GM18867 (cell line): ENCODE measurements around the gene PPM1N.
A peak's percentile ranks its signal among the peaks of the same experiment; 100 is the strongest.
"Not testable (repeated sequence)": the region's sequence is repeated elsewhere in the genome, so short reads cannot be mapped to it uniquely, and the experiment has no call there.

ENCODE experiments used
- ATAC-seq: cut with Tn5 transposase; IDR thresholded peaks from one replicate; pipeline ENCODE4 v1.9.1; 2021; ENCODE audit warnings: mild to moderate bottlenecking, moderate library complexity; ENCODE audit not compliant: unreplicated experiment

Gene PPM1N

GRCh38 chr19:45507872-45508416 is 9.7 kb downstream of the PPM1N start:
- ATAC-seq = no peak

DNA sequence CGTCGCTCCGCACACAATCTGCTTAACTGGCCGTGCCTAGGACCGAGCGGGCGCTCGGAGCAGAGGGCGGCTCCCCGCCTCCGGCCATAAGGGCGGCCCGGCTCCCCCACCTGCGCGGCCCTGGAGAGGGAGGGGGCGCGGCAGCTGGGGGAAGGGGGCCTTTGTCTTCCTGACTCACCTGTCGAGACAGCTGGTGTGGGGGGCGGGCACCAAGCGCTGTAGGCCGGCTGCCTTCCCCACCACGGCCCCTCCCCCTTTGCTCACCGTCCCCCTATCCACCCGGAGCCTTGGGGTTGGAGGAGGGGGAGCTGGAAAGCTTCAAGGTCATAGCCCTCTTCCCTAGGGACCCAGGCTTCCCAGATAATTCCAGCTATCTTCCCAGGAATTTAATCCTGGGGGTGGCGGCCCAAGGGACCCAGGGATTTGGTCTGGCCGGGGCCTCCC is 10.2 kb downstream of the PPM1N start:
- ATAC-seq = no peak

DNA sequence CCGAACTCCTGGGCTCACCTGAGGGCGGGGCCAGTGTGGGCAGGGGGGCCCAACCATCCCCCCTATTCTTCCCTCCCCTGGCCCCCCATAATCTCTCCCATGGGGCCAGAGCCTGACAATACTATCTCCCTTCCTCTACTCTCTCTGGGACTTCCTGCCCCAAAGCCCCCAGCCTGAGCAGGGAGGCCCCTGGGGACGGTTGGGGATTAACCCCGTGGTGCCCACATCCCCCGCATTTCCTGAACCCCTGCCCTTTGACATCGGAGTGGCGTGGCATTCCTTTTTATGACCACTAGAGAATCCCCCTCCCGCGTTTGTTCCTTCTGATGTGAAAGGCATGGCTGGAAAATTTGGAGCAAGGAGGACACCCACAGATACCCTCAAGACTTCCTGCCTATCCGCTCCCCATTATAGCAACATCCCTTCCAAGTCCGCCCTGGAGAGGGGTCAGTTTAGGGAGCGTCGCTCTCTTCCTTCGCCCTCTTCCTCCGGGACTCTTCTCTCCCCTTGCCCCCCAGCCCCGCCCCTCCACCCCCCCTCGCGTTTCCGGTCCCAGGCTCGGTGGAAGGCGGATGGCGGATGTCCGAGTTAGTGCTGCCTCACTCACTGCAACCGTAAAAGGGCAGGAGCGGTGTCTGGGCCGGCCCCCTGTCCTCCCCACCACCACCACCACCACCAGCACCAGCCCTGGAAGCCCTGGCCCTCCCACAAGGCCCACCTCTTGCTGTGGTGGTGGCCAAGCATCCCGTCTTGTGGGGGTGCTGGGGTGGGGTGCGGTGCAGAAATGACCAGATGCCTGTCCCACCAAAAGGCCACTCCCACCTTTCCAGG is 10.8 kb downstream of the PPM1N start:
- ATAC-seq = no peak

- no peak for ATAC-seq
Observed at GRCh38 chr19:45509692-45510015, 11.4 kb downstream of the PPM1N start.

DNA sequence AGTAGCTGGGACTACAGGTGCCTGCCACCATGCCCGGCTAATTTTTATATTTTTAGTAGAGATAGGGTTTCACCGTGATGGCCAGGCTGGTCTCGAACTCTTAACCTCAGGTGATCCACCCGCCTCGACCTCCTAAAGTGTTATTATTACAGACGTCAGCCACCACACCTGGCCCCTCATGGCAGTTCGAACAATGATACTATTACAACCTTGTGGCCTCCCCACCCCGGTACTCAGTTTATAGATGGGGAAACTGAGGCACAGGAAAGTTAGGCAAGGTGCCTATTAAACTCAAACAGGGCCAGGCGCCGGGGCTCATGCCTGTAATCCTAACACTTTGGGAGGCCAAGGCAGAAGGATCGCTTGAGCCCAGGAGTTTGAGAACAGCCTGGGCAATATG is 12.1 kb downstream of the PPM1N start:
- ATAC-seq = not testable (repeated sequence)

GRCh38 chr19:45511074-45511473 is 12.8 kb downstream of the PPM1N start:
- no peak for ATAC-seq

- no peak for ATAC-seq
Observed at GRCh38 chr19:45512881-45513483, 14.7 kb downstream of the PPM1N start.

GRCh38 chr19:45514376-45515051 is 16.3 kb downstream of the PPM1N start:
- ATAC-seq = no peak

DNA sequence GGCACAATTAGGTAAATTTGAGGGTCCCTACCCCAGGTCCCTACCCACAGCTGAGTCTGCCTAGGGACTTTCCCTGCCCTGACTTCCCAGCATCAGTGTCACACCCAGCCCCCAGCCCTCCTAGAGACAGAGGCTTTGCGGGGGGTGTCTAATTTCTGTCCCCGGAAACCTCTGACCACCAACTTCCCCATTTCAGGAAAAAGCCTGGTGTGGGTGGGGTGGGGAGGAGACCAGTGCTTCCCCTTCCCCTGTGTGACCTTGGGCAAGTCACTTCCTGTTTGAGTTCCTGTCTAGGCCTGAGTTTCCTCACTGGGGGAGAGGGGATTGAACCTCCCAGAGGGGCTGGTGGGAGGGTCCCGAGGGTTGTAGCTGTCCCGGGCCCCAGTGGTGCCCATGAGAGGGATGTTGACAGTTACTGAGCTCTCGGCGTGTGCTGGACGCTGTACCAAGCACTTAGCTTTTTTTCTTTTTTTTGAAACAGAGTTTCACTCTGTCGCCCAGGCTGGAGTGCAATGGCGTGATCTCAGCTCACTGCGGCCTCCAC is 16.9 kb downstream of the PPM1N start:
- ATAC-seq = no peak

GRCh38 chr19:45515807-45516401 is 17.7 kb downstream of the PPM1N start:
- ATAC-seq = no peak

DNA sequence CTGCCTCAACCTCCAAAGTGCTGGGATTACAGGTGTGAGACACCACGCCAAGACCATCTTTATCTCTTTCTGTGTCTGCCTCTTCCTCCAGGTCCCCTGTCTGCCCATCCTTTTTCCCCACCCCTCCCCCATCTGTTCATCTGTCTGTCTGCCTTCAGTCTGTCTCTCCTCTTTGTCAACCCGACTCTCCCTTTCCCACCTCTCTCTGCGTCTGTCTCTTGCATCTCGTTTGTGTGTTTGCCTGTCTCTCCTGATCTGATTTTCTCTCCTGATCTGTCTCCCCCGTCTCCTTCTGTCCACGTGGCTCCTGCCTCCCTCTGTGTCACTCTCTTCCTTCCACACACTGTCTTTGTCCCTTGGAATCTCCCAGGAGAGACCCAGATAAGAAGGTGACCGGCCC is 19.0 kb downstream of the PPM1N start:
- no peak for ATAC-seq

DNA sequence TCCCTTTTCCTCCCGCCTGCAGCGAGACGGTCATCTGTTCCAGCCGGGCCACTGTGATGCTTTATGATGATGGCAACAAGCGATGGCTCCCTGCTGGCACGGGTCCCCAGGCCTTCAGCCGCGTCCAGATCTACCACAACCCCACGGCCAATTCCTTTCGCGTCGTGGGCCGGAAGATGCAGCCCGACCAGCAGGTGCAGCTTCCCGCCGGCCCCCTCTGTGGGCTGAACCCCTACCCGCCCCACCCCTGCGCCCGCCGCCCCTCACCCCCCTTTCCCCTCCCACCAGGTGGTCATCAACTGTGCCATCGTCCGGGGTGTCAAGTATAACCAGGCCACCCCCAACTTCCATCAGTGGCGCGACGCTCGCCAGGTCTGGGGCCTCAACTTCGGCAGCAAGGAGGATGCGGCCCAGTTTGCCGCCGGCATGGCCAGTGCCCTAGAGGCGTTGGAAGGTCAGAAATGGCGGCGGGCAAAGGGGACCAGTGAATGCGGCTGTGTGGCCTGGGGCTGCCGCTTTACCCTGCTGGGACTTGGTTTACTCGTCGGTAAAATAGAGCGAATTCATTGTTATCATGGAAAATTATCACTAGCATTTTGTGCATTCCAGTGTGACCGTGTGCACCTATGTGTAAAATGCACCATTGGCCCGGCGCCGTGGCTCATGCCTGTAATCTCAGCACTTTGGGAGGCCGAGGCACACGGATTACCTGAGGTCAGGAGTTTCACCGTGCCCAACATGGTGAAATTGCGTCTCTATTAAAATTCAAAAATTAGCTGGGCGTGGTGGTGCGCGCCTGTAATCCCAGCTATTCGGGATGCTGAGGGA is 19.6 kb downstream of the PPM1N start:
- ATAC-seq = no peak

DNA sequence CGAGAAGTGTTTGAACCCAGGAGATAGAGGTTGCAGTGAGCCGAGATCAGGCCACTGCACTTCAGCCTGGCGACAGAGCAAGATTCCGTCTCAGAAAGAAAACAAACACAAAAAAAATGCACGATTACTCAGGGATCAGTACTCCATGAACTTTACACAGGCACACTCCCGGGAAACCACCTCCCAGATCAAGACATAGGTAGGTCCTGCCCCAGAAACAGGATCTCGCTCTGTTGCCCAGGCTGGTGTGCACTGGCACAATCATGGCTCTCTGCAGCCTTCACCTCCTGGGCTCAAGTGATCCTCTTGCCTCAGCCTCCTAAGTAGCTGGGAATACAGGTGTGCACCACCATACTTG is 20.2 kb downstream of the PPM1N start:
- ATAC-seq = no peak

DNA sequence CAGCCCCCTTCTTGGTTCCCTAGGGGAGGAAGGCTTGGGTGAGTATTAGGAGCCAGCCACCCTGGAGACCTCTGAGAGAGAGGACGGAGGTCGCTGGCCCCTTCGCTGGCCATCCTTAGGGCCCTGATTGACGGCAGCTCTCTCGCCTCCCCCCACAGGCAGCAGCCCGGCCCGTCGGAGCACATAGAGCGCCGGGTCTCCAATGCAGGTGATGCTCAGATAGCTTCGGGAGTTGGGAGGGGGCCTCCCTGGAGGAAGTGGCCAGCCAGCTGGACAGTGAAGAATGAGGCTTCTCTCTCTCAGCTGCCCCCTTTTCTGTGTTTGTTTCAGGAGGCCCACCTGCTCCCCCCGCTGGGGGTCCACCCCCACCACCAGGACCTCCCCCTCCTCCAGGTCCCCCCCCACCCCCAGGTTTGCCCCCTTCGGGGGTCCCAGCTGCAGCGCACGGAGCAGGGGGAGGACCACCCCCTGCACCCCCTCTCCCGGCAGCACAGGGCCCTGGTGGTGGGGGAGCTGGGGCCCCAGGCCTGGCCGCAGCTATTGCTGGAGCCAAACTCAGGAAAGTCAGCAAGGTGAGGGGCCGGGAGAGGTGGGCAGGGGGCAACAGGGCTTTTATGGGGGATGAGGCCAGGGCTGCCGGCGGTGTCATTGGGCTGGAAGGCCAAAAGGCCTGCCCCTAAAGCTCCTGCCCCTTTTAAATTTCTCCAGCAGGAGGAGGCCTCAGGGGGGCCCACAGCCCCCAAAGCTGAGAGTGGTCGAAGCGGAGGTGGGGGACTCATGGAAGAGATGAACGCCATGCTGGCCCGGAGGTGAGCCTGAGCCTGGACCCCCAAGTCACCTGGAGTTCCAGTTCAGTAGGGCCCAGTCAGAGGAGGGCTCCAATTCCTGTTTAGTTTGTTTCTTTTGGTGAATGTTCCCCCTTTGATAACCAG is 24.0 kb downstream of the PPM1N start:
- no peak for ATAC-seq

DNA sequence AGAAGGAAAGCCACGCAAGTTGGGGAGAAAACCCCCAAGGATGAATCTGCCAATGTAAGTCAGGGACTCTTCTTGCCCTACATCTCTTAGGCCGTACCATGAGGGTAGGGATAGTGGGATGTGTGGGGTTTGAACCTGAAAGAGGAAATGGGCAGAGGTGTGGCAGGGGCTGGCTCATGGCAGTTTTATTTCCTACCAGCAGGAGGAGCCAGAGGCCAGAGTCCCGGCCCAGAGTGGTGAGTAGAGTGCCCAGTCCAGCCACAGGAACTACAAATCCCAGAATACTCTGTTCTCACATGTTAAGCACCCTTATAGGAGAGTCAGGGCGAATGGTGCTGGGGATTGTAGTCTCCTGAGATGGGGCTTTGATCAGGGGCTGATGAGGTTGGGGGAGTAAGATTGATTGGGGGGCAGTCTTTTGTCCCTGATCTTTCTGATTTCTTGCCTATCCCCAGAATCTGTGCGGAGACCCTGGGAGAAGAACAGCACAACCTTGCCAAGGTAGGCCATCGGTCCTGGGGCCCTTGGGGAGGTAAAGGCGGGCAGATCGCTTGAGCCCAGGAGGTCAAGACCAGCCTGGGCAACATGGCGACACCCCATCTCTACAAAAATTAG is 25.5 kb downstream of the PPM1N start:
- peak; percentile 78 for ATAC-seq

GRCh38 chr19:45524575-45525129 is 26.4 kb downstream of the PPM1N start:
- ATAC-seq = no peak

GRCh38 chr19:45526143-45526542 is 27.9 kb downstream of the PPM1N start:
- no peak for ATAC-seq

DNA sequence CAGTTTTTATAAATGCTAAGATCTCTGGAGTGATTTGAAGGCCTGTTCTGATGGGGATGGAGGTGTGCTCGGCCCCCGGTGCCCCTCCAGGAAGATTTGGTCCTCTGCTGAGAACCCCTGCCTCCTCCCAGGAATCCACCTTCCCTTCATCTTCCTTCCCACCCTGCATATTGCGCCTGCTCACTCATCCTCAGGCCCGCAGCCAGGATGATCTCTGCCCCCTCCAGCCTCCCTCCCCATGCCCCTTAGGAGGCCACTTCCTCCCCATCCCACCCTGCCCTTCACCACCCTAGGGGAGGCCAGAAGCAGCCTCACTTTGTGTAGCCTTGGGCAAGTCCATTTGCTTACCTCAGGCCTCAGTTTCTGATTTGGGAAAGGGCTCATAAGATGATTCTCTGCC is 28.7 kb downstream of the PPM1N start:
- ATAC-seq = no peak

- no peak for ATAC-seq
Observed at GRCh38 chr19:45527731-45528130, 29.5 kb downstream of the PPM1N start.
